Activated naive CD8-positive, alpha-beta T cell treated with anti-CD3 and anti-CD28 coated beads, Interleukin-2, amount 50 U/mL, for 24 hours (primary cell): ENCODE measurements around the gene CDKL4.
"Not testable (repeated sequence)": the region's sequence is repeated elsewhere in the genome, so short reads cannot be mapped to it uniquely, and the experiment has no call there.

Source experiments
- ATAC-seq: fragments of 150-1000 bp; cut with Tn5 transposase; one replicate; pipeline ENCODE4 v1.10.0; 2021
- DNase-seq: peaks from one replicate; pipeline ENCODE4 v3.0.0; 2021
- H3K27ac Mint-ChIP-seq: one replicate; pipeline ENCODE4 v1.8.0; 2021; ENCODE audit warnings: mild to moderate bottlenecking, mixed read lengths
- H3K27me3 Mint-ChIP-seq: one replicate; pipeline ENCODE4 v1.8.0; 2021; ENCODE audit warnings: mixed read lengths
- H3K36me3 Mint-ChIP-seq: one replicate; pipeline ENCODE4 v1.8.0; 2021; ENCODE audit warnings: low read depth, mixed read lengths
- H3K4me1 Mint-ChIP-seq: one replicate; pipeline ENCODE4 v1.8.0; 2021; ENCODE audit warnings: mixed read lengths
- H3K4me3 Mint-ChIP-seq: one replicate; pipeline ENCODE4 v1.8.0; 2021; ENCODE audit warnings: mild to moderate bottlenecking, moderate library complexity, mixed read lengths
- H3K9me3 Mint-ChIP-seq: one replicate; pipeline ENCODE4 v1.8.0; 2021; ENCODE audit warnings: mixed read lengths

CDKL4 gene

GRCh38 chr2:39217192-39217550 lies 26.6 kb downstream of the CDKL4 start:
- ATAC-seq (peak; percentile 87), DNase-seq (no peak)
- peaks cover 58% of the 10 kb centered on the region for H3K4me1 Mint-ChIP-seq
- peaks cover 4% of the 10 kb centered on the region for H3K9me3 Mint-ChIP-seq
- peak overlapping the region; percentile 62 for H3K4me3 Mint-ChIP-seq
- peak overlapping the region; percentile 90 for H3K27ac Mint-ChIP-seq
- no peaks in the 10 kb centered on the region for H3K36me3 Mint-ChIP-seq
- no peaks in the 10 kb centered on the region for H3K27me3 Mint-ChIP-seq

- DNase-seq (peak; percentile 59), ATAC-seq (peak; percentile 87)
- Mint-ChIP-seq H3K4me1 (peaks cover 62% of the 10 kb centered on the region), H3K36me3 (no peaks in the 10 kb centered on the region), H3K9me3 (peaks cover 4% of the 10 kb centered on the region), H3K27me3 (no peaks in the 10 kb centered on the region), H3K4me3 (peak overlapping the region; percentile 62), H3K27ac (peak overlapping the region; percentile 90)
Observed at GRCh38 chr2:39216346-39217191, 27.2 kb downstream of the CDKL4 start.

- Mint-ChIP-seq H3K4me3 (no peak overlapping the region), H3K9me3 (peaks cover 4% of the 10 kb centered on the region), H3K36me3 (no peaks in the 10 kb centered on the region), H3K27ac (peak overlapping the region; percentile 90), H3K27me3 (no peaks in the 10 kb centered on the region), H3K4me1 (peaks cover 66% of the 10 kb centered on the region)
- peak; percentile 33 for ATAC-seq
- DNase-seq: no peak
Observed at GRCh38 chr2:39215545-39215944, 28.2 kb downstream of the CDKL4 start.

- H3K36me3 Mint-ChIP-seq: no peaks in the 10 kb centered on the region
- H3K27ac Mint-ChIP-seq: no peak overlapping the region
- DNase-seq: no peak
- no peak overlapping the region for H3K4me3 Mint-ChIP-seq
- no peaks in the 10 kb centered on the region for H3K27me3 Mint-ChIP-seq
- peaks cover 4% of the 10 kb centered on the region for H3K9me3 Mint-ChIP-seq
- H3K4me1 Mint-ChIP-seq: peaks cover 48% of the 10 kb centered on the region
- no peak for ATAC-seq
Observed at GRCh38 chr2:39213015-39213414, 30.8 kb downstream of the CDKL4 start.

- H3K27me3 Mint-ChIP-seq: no peaks in the 10 kb centered on the region
- DNase-seq (no peak), ATAC-seq (no peak)
- H3K4me3 Mint-ChIP-seq: no peak overlapping the region
- peaks cover 27% of the 10 kb centered on the region for H3K4me1 Mint-ChIP-seq
- H3K9me3 Mint-ChIP-seq: peaks cover 4% of the 10 kb centered on the region
- no peak overlapping the region for H3K27ac Mint-ChIP-seq
- H3K36me3 Mint-ChIP-seq: no peaks in the 10 kb centered on the region
Observed at GRCh38 chr2:39210846-39211245, 32.9 kb downstream of the CDKL4 start.

- H3K27me3 Mint-ChIP-seq: no peaks in the 10 kb centered on the region
- DNase-seq (no peak), ATAC-seq (no peak)
- H3K27ac Mint-ChIP-seq: no peak overlapping the region
- no peak overlapping the region for H3K4me3 Mint-ChIP-seq
- H3K9me3 Mint-ChIP-seq: peaks cover 10% of the 10 kb centered on the region
- peaks cover 18% of the 10 kb centered on the region for H3K4me1 Mint-ChIP-seq
- H3K36me3 Mint-ChIP-seq: no peaks in the 10 kb centered on the region
Observed at GRCh38 chr2:39203382-39203781, 40.4 kb downstream of the CDKL4 start.

- Mint-ChIP-seq H3K9me3 (peaks cover 11% of the 10 kb centered on the region), H3K27ac (no peak overlapping the region)
- ATAC-seq: peak; percentile 63
Observed at GRCh38 chr2:39202639-39203369, 41.0 kb downstream of the CDKL4 start.

GRCh38 chr2:39197003-39197402 lies 46.8 kb downstream of the CDKL4 start:
- H3K27me3 Mint-ChIP-seq, H3K36me3 Mint-ChIP-seq, DNase-seq, H3K4me1 Mint-ChIP-seq, H3K27ac Mint-ChIP-seq, H3K4me3 Mint-ChIP-seq, ATAC-seq: not testable (repeated sequence)
- peaks cover 24% of the 10 kb centered on the region for H3K9me3 Mint-ChIP-seq

More at GRCh38 chr2:39202639-39203369, 41.0 kb downstream of the CDKL4 start:
- Mint-ChIP-seq H3K4me3 (no peak overlapping the region), H3K4me1 (peaks cover 18% of the 10 kb centered on the region), H3K27me3 (no peaks in the 10 kb centered on the region), H3K36me3 (no peaks in the 10 kb centered on the region)
- DNase-seq: no peak

- H3K9me3 Mint-ChIP-seq: peaks cover 17% of the 10 kb centered on the region
- no peak overlapping the region for H3K27ac Mint-ChIP-seq
- no peak for ATAC-seq
- H3K36me3 Mint-ChIP-seq: no peaks in the 10 kb centered on the region
- H3K4me3 Mint-ChIP-seq: no peak overlapping the region
- H3K4me1 Mint-ChIP-seq: no peaks in the 10 kb centered on the region
- DNase-seq: no peak
- no peaks in the 10 kb centered on the region for H3K27me3 Mint-ChIP-seq
Observed at GRCh38 chr2:39194686-39195085, 49.1 kb downstream of the CDKL4 start.

- Mint-ChIP-seq H3K4me3 (no peak overlapping the region), H3K4me1 (peaks cover 4% of the 10 kb centered on the region), H3K36me3 (no peaks in the 10 kb centered on the region), H3K27me3 (no peaks in the 10 kb centered on the region), H3K27ac (no peak overlapping the region), H3K9me3 (no peaks in the 10 kb centered on the region)
- ATAC-seq: no peak
- DNase-seq: no peak
Observed at GRCh38 chr2:39188960-39189494, 54.7 kb downstream of the CDKL4 start.

- no peaks in the 10 kb centered on the region for H3K4me1 Mint-ChIP-seq
- H3K27me3 Mint-ChIP-seq: no peaks in the 10 kb centered on the region
- no peaks in the 10 kb centered on the region for H3K36me3 Mint-ChIP-seq
- ATAC-seq (no peak), DNase-seq (no peak)
- H3K27ac Mint-ChIP-seq: no peak overlapping the region
- no peak overlapping the region for H3K4me3 Mint-ChIP-seq
- no peaks in the 10 kb centered on the region for H3K9me3 Mint-ChIP-seq
Observed at GRCh38 chr2:39183673-39184072, 60.1 kb downstream of the CDKL4 start.

- DNase-seq (no peak), ATAC-seq (no peak)
- H3K27me3 Mint-ChIP-seq: no peaks in the 10 kb centered on the region
- H3K4me1 Mint-ChIP-seq: no peaks in the 10 kb centered on the region
- H3K27ac Mint-ChIP-seq: no peak overlapping the region
- no peaks in the 10 kb centered on the region for H3K36me3 Mint-ChIP-seq
- no peak overlapping the region for H3K4me3 Mint-ChIP-seq
- H3K9me3 Mint-ChIP-seq: no peaks in the 10 kb centered on the region
Observed at GRCh38 chr2:39181297-39181696, 62.5 kb downstream of the CDKL4 start.

GRCh38 chr2:39179974-39180960 lies 63.5 kb downstream of the CDKL4 start:
- no peaks in the 10 kb centered on the region for H3K9me3 Mint-ChIP-seq
- H3K27me3 Mint-ChIP-seq: no peaks in the 10 kb centered on the region
- H3K4me1 Mint-ChIP-seq: no peaks in the 10 kb centered on the region
- H3K27ac Mint-ChIP-seq: no peak overlapping the region
- H3K4me3 Mint-ChIP-seq: no peak overlapping the region
- no peaks in the 10 kb centered on the region for H3K36me3 Mint-ChIP-seq
- DNase-seq: no peak
- ATAC-seq: no peak

- Mint-ChIP-seq H3K36me3 (no peaks in the 10 kb centered on the region), H3K4me3 (no peak overlapping the region), H3K4me1 (no peaks in the 10 kb centered on the region), H3K9me3 (no peaks in the 10 kb centered on the region), H3K27ac (no peak overlapping the region), H3K27me3 (no peaks in the 10 kb centered on the region)
- no peak for ATAC-seq
- DNase-seq: no peak
Observed at GRCh38 chr2:39178756-39179155, 65.0 kb downstream of the CDKL4 start.
